Ecto neural progenitor cell (in vitro differentiated cells): ENCODE measurements around the gene FOXD4L3.
"Not testable (repeated sequence)": the region's sequence is repeated elsewhere in the genome, so short reads cannot be mapped to it uniquely, and the experiment has no call there.

ENCODE experiments used
- DNase-seq: peaks from one replicate; pipeline ENCODE4 v3.0.0-alpha.2; 2018; ENCODE audit warnings: low spot score

Gene FOXD4L3

DNA sequence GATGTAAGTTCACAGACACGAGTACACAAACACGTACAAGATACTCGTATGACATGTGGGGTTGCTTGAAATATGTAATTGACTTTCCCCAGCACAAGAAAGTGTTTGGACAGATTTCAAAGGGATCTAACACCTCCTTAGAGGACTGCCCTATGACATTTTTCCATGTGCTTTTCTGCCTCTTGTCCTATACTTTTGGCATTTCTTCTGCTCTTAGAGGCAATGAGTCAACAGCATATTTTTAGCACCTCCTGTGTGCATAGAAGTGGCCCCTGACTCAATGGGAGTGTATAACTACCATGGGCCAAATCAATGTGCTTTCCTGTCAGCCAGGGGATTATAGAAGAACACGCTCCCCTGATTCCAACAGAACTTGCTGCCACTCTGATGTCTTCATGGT, 49.0 kb downstream of the FOXD4L3 start:
- not testable (repeated sequence) for DNase-seq
